Measurements from ENCODE around the gene LDLR.
"Not testable (repeated sequence)": the region's sequence is repeated elsewhere in the genome, so short reads cannot be mapped to it uniquely, and the experiment has no call there.

Gene LDLR

DNA sequence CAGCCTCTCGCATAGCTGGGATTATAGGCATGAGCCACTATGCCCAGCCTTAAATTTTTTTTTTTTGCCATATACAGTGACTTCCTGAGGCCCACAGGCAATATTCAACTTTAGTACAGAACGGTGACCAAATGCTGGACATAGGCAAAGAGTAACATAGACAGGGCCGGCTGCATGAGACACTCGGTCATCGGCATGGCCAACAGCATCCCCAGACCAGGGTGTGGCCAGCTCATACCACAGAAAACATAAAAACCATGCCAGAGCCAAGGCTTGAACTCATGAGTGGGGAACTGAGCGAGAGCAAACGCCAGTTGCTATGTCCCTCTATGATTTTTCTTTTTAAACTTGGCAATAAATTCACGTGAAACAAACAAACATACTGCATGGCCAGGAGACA is 91.1 kb downstream of the LDLR start:
- peak overlapping the region; percentile 78 for H3K27ac ChIP-seq (ENCODE audit: low read depth, low read length)
- peaks cover 11% of the 10 kb centered on the region for H3F3A ChIP-seq (ENCODE audit: insufficient read depth)
- no peaks in the 10 kb centered on the region for H4K20me1 ChIP-seq (ENCODE audit: low read depth, low read length)
- H3K4me3 ChIP-seq (ENCODE audit: insufficient read depth, low read length, poor library complexity, severe bottlenecking) = peak overlapping the region; percentile 50
- TF ChIP-seq, protein P1, sequence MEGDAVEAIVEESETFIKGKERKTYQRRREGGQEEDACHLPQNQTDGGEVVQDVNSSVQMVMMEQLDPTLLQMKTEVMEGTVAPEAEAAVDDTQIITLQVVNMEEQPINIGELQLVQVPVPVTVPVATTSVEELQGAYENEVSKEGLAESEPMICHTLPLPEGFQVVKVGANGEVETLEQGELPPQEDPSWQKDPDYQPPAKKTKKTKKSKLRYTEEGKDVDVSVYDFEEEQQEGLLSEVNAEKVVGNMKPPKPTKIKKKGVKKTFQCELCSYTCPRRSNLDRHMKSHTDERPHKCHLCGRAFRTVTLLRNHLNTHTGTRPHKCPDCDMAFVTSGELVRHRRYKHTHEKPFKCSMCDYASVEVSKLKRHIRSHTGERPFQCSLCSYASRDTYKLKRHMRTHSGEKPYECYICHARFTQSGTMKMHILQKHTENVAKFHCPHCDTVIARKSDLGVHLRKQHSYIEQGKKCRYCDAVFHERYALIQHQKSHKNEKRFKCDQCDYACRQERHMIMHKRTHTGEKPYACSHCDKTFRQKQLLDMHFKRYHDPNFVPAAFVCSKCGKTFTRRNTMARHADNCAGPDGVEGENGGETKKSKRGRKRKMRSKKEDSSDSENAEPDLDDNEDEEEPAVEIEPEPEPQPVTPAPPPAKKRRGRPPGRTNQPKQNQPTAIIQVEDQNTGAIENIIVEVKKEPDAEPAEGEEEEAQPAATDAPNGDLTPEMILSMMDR (IDR thresholded peaks at IDR 0.05; ENCODE audit: insufficient read depth, low read length, poor library complexity, severe bottlenecking) = no peak
- no peak for TF ChIP-seq EZH2phosphoT487 (conservative IDR thresholded peaks at IDR 0.05; ENCODE audit: low read length)
- peak overlapping the region; percentile 73 for H2AFZ ChIP-seq (ENCODE audit: low read depth, low read length, severe bottlenecking)
- H3K9me3 ChIP-seq (ENCODE audit: insufficient read depth, low read length) = no peaks in the 10 kb centered on the region
- H3K36me3 ChIP-seq (ENCODE audit: low read length) = no peaks in the 10 kb centered on the region
- H3K4me2 ChIP-seq (ENCODE audit: low read depth, low read length, poor library complexity, severe bottlenecking) = peak overlapping the region; percentile 72
- no peaks in the 10 kb centered on the region for H3K79me2 ChIP-seq (ENCODE audit: insufficient read depth, low read length)
- H3K9ac ChIP-seq (ENCODE audit: low read length) = peak overlapping the region; percentile 59
- H3K9me2 ChIP-seq (replicated peaks; ENCODE audit: insufficient read depth, low read length) = no peaks in the 10 kb centered on the region
- no peaks in the 10 kb centered on the region for H3K27me3 ChIP-seq (ENCODE audit: low read length)

DNA sequence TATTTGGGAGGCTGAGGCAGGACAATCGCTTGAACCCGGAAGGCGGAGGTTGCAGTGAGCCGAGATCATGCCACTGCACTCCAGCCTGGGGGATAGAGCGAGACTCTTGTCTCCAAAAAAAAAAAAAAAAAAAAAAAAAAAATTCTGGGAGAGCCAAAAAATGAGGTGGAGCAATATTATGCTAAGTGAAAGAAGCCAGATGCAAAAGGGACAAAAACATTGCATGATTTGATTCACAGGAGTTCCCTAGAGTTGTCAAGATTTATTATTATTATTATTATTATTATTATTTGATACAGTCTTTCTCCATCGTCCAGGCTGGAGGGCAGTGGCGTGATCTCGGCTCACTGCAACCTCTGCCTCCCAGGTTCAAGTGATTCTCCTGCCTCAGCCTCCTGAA is 91.7 kb downstream of the LDLR start:
- H3K4me2 ChIP-seq (ENCODE audit: low read depth, low read length, poor library complexity, severe bottlenecking); H3K36me3 ChIP-seq (ENCODE audit: low read length); H4K20me1 ChIP-seq (ENCODE audit: low read depth, low read length); H3K9me2 ChIP-seq (replicated peaks; ENCODE audit: insufficient read depth, low read length); H3K27ac ChIP-seq (ENCODE audit: low read depth, low read length); H3K79me2 ChIP-seq (ENCODE audit: insufficient read depth, low read length); H3K9me3 ChIP-seq (ENCODE audit: insufficient read depth, low read length); H3K9ac ChIP-seq (ENCODE audit: low read length); H2AFZ ChIP-seq (ENCODE audit: low read depth, low read length, severe bottlenecking); H3K27me3 ChIP-seq (ENCODE audit: low read length); H3K4me3 ChIP-seq (ENCODE audit: insufficient read depth, low read length, poor library complexity, severe bottlenecking): not testable (repeated sequence)
- peaks cover 11% of the 10 kb centered on the region for H3F3A ChIP-seq (ENCODE audit: insufficient read depth)

DNA sequence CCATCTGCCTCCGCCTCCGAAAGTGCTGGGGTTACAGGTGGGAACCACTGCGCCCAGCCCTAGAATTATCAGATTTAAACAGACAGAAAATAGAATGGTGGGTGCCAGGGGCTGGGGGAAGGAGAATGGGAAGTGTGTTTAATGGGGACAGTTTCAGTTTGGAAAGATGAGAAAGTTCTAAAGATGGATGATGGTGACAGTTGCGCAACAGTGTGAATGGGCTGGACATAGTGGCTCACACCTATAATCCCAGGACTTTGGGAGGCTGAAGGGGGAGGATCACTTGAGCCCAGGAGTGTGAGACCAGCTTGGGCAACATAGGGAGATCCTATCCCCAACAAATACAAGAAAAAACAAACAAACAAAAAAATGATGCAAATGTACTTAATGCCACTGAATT is 92.2 kb downstream of the LDLR start:
- H3K36me3 ChIP-seq (ENCODE audit: low read length) = no peaks in the 10 kb centered on the region
- H3K9ac ChIP-seq (ENCODE audit: low read length) = no peak overlapping the region
- no peak overlapping the region for H3K4me2 ChIP-seq (ENCODE audit: low read depth, low read length, poor library complexity, severe bottlenecking)
- H4K20me1 ChIP-seq (ENCODE audit: low read depth, low read length) = no peaks in the 10 kb centered on the region
- no peak overlapping the region for H2AFZ ChIP-seq (ENCODE audit: low read depth, low read length, severe bottlenecking)
- no peaks in the 10 kb centered on the region for H3K9me2 ChIP-seq (replicated peaks; ENCODE audit: insufficient read depth, low read length)
- H3K27me3 ChIP-seq (ENCODE audit: low read length) = no peaks in the 10 kb centered on the region
- no peaks in the 10 kb centered on the region for H3K9me3 ChIP-seq (ENCODE audit: insufficient read depth, low read length)
- peaks cover 11% of the 10 kb centered on the region for H3F3A ChIP-seq (ENCODE audit: insufficient read depth)
- no peaks in the 10 kb centered on the region for H3K79me2 ChIP-seq (ENCODE audit: insufficient read depth, low read length)
- H3K4me3 ChIP-seq (ENCODE audit: insufficient read depth, low read length, poor library complexity, severe bottlenecking) = no peak overlapping the region
- peak overlapping the region; percentile 19; the same call in 1 of the 2 replicates for H3K27ac ChIP-seq (ENCODE audit: low read depth, low read length)
- TF ChIP-seq EZH2phosphoT487 (conservative IDR thresholded peaks at IDR 0.05; ENCODE audit: low read length) = no peak
- TF ChIP-seq, protein P1 (IDR thresholded peaks at IDR 0.05; ENCODE audit: insufficient read depth, low read length, poor library complexity, severe bottlenecking) = no peak

All from SU-DHL-6 (cell line).